PC-9 (cell line): Measurements from ENCODE around the gene MAL.

Experiments
- CTCF ChIP-seq: fragments of 200-600 bp; sonication (generic); conservative IDR thresholded peaks from 2 replicates; pipeline ENCODE4 v1.6.1; 2017; ENCODE audit warnings: mixed run types, antibody characterized with exemption, mild to moderate bottlenecking, moderate library complexity
- EZH2 ChIP-seq: fragments of 200-600 bp; sonication (generic); IDR thresholded peaks from 2 replicates; pipeline ENCODE4 v1.8.0; 2017; ENCODE audit warnings: antibody characterized with exemption, low read depth

GRCh38 chr2:94994914-94995552 lies 30.5 kb upstream of the MAL start:
- no peak for TF ChIP-seq EZH2
- no peak for TF ChIP-seq CTCF
